Liver (tissue), 3 donors: ENCODE data around the gene FOXK1.
"Not testable (repeated sequence)": the region's sequence is repeated elsewhere in the genome, so short reads cannot be mapped to it uniquely, and the experiment has no call there.

Experiments
- RAD21 ChIP-seq, 2 donors: IDR thresholded peaks; 2 replicates each; pipeline ENCODE4 v1.6.1; 2016; ENCODE audit warnings: antibody characterized with exemption in 2 of 2, mild to moderate bottlenecking in 2 of 2
- YY1 ChIP-seq: IDR thresholded peaks from 2 replicates; pipeline ENCODE4 v1.6.1; 2016; ENCODE audit warnings: antibody characterized with exemption, mild to moderate bottlenecking
- TF ChIP-seq, protein P1 (sequence below): fragments of 150-350 bp; IDR thresholded peaks from 2 replicates; pipeline ENCODE4 v1.5.1; 2017; ENCODE audit warnings: improper control_type of control experiment, low read depth, low read length; ENCODE audit not compliant: missing input control
- TF ChIP-seq, protein P2 (sequence below): IDR thresholded peaks from 2 replicates; pipeline ENCODE4 v1.6.1; 2016; ENCODE audit warnings: antibody characterized with exemption, mild to moderate bottlenecking
- donor health status: healthy.
- donor health status: healthy.

DNA sequence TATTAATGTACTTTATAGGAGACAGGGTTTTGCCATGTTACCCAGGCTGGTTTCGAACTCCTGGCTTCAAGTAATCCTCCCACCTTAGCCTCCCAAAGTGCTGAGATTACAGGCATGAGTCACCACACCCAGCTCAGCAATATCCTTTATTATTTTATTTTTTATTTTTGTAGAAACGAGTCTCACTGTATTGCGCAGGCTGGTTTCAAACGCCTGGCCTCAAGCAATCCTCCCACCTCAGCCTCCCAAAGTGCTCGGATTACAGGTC lies 39.0 kb upstream of the FOXK1 start:
- not testable (repeated sequence) for TF ChIP-seq RAD21 (IDR thresholded peaks at IDR 0.05); YY1
- TF ChIP-seq, protein P1, sequence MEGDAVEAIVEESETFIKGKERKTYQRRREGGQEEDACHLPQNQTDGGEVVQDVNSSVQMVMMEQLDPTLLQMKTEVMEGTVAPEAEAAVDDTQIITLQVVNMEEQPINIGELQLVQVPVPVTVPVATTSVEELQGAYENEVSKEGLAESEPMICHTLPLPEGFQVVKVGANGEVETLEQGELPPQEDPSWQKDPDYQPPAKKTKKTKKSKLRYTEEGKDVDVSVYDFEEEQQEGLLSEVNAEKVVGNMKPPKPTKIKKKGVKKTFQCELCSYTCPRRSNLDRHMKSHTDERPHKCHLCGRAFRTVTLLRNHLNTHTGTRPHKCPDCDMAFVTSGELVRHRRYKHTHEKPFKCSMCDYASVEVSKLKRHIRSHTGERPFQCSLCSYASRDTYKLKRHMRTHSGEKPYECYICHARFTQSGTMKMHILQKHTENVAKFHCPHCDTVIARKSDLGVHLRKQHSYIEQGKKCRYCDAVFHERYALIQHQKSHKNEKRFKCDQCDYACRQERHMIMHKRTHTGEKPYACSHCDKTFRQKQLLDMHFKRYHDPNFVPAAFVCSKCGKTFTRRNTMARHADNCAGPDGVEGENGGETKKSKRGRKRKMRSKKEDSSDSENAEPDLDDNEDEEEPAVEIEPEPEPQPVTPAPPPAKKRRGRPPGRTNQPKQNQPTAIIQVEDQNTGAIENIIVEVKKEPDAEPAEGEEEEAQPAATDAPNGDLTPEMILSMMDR, result not testable (repeated sequence)
- TF ChIP-seq, protein P2, sequence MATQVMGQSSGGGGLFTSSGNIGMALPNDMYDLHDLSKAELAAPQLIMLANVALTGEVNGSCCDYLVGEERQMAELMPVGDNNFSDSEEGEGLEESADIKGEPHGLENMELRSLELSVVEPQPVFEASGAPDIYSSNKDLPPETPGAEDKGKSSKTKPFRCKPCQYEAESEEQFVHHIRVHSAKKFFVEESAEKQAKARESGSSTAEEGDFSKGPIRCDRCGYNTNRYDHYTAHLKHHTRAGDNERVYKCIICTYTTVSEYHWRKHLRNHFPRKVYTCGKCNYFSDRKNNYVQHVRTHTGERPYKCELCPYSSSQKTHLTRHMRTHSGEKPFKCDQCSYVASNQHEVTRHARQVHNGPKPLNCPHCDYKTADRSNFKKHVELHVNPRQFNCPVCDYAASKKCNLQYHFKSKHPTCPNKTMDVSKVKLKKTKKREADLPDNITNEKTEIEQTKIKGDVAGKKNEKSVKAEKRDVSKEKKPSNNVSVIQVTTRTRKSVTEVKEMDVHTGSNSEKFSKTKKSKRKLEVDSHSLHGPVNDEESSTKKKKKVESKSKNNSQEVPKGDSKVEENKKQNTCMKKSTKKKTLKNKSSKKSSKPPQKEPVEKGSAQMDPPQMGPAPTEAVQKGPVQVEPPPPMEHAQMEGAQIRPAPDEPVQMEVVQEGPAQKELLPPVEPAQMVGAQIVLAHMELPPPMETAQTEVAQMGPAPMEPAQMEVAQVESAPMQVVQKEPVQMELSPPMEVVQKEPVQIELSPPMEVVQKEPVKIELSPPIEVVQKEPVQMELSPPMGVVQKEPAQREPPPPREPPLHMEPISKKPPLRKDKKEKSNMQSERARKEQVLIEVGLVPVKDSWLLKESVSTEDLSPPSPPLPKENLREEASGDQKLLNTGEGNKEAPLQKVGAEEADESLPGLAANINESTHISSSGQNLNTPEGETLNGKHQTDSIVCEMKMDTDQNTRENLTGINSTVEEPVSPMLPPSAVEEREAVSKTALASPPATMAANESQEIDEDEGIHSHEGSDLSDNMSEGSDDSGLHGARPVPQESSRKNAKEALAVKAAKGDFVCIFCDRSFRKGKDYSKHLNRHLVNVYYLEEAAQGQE, result not testable (repeated sequence)
